Stomach (tissue), 4 donors: ENCODE measurements around the gene EBLN1.

ENCODE experiments used
- EP300 ChIP-seq: sonication (generic); formaldehyde crosslinking; IDR thresholded peaks from one replicate; pipeline ENCODE4 v1.6.1; 2017; ENCODE audit warnings: antibody characterized with exemption
- POLR2A ChIP-seq, 4 donors: fragments of 450-650 bp; IDR thresholded peaks; one replicate each; pipeline ENCODE4 v1.6.1; 2016; ENCODE audit warnings: antibody characterized with exemption in 4 of 4, control low read depth in 2 of 4, mild to moderate bottlenecking in 1 of 4, moderate library complexity in 1 of 4
- POLR2AphosphoS5 ChIP-seq, 3 donors: sonication (generic); formaldehyde crosslinking; IDR thresholded peaks; one replicate each; pipeline ENCODE4 v1.6.1; 2016; ENCODE audit warnings: antibody characterized with exemption in 3 of 3

DNA sequence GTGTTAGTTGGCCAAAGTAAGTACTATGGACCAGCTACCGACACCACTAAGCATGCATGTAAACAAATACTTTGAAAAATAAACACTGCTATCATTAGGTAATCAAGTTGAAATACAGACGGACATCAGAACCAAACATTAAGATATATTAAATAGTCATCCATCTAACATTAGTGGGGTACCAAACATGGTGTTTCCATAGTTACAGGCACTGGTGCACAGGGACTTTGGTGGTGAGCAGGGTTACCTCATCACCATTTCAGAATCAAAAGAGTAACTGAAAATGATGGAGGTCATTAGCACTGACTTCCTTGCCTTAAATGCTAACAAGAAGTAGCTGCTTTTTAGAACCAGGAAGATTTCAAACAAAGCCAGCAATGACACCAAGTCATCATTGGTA, 23.9 kb downstream of the EBLN1 start:
- TF ChIP-seq EP300 (no peak), POLR2A (IDR thresholded peaks at IDR 0.05) (no peak), POLR2AphosphoS5 (IDR thresholded peaks at IDR 0.05) (no peak)
